Measurements from ENCODE around the gene KCNA4.
"Not testable (repeated sequence)": the region's sequence is repeated elsewhere in the genome, so short reads cannot be mapped to it uniquely, and the experiment has no call there.

KCNA4 gene
- 0 reads per million in 4 experiments for total RNA-seq

DNA sequence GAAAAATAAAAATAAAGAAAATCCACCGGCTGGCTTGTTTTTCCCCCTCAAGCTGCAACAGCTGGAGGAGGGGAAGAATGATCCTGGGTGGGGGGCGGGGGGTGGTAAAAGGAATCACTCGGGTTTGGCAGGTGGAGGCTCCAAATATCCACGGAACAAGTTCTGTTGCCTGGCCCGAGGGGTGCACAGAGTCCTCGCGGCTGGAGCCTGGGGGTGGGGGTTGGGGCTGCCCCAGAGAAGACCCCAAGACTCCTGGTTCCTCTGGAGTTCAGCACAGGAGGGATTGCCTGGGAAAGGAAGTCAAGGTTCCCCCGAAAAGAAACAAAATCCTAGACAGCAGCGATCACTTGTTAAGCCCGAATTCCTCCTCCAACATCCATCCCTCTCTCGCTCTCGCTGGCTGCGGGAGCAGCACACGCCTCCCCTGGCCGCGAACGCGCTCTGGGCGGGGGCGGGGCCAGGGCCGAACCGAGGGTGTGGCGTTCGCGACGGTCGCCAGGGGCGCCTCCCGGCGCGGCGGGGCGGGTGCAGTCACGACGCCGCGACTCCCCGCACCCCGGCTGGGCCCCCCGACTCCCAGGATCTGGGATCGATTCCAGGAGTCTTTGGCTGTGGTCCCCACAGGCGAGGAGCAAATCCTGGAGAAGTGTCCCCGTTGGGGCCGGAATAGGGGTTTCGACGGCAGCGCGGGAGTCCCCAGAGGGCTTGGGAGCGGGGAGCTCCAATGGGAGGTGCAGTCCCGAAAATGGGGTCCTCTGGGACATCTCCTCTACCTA, at the start of gene KCNA4:
TSS of gene KCNA4 (minus strand) at position 443 of the 776 bp plus-strand sequence. CDS start 4,352 bp downstream, outside the sequence.
- no peak for DNase-seq

DNA sequence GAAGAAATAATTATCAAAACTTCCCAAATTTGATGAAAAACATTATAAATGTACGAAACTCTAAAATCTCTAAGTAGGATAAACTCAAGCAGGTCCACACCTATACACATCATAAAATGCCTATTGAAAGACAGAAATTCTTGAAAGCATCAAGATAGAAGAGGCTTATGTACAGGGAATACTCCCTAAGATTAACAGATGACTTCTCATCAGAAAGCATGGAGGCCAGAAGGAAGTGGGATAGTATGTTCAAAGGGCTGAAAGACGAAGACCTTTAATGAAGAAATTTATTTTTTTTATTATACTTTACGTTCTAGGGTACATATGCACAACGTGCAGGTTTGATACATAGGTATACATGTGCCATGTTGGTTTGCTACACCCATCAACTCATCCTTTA, 45.3 kb upstream of the KCNA4 start:
- DNase-seq: no peak

DNA sequence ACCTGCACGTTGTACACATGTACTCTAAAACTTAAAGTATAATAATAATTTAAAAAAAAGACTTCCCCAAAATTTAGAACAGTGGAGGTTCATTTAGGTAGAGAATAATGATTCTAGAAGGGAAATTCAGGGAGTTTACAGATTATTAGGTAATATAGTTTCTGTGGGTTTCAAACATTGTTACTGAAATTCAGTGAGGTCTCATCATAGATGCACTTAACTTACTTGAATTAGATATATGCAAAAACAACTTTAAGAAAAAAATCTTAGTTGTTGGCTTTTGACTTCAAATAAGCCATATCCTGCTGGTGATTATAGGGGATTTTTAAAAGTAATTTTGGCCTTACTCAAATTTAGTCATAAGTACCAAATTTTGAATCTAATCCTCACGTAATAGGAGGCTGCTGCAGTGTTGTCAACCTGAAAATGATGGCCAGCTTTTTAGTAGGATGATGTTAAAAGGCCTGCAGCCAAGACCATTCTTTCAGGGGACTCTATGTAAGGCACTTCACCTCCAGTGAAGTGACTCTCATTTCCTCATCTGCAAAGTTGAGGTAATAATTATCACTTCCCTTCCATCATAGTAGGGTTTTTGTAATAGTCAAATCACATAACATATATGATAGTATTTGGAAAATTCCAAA, 42.5 kb upstream of the KCNA4 start:
- DNase-seq: no peak

DNA sequence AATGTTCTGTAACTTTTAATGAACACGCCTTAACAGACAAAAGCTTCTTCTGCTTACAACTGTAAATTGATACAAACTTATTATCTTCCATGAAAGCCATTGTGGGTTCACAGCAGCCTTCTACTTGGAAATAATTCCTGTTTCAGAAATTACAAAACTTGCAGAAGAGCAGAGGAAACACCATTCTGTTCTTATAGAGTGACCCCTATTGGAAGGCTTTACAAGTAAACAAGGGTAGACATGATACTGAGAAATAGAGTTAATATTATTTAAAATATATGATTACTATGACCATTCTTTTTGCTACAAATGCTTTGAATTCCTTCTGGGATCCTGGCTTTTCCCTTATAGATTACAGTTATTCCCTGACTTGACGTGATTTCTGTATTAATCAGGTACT, 32.4 kb upstream of the KCNA4 start:
- DNase-seq: no peak

DNA sequence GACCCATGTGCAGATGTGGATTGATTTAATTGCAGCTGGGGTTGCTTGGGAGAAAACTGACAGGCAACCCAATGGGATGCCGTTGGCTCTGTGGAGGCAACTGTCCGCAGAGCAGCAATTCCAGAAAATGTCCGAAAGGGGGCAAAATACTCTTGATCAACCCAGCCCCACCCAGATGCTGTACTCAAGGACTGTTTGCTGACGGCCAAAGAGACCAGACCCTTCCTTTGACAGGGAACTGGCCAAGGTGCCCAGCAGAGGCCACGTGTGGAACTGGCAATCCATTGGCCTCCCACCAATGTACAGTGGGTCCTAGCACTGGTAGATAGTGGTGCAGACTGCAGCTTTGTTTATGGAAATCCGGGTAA, 29.7 kb upstream of the KCNA4 start:
- no peak for DNase-seq

DNA sequence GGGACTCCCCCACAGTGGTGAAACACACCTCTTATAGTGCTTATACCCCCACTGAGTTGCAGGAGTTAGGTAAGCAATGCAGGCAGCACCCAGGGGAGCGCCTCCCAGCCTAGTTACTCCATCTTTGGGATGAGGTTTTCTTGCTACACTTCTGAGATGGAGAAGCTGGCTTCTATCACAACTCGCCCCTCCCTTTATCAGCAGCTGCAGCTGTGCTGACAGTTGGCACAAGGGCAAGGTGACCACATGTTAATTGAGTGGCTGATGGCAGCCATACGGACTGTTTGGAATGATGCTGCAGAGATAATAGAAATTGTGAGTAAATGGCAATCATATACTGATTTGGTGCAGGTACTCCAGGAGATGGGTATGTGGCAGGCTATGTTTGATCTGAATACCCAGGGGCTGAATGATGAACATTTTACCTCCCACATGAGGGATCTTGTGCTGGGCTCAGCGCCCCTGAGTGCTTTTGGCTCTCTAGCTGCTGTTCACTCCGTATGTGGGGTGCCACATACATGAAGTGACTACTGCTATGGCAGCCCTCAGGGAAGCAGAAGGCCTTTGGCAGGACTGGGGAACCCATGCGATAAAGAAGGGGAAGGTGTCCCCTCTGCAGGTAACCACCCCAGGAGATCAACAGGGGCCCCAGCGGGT, 29.2 kb upstream of the KCNA4 start:
- DNase-seq: no peak

DNA sequence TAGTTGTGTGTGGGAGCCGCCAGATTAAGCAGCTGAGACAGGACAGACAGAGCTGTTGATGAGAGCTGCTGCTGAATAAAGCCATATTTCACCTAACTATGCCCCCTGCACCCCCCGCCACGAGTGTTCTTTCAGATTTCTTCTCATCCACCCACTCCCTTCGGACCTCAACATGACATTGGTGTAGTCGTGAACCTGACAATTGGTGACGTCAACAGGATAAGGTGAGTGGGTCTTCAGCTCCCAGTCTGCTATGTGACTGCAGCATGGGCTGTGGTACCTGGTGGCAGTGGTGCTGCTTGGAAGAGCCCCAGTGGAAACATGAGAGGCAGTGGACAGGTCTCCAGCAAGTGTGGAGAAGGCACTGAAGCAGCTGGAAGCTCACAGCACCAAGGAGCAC, 28.3 kb upstream of the KCNA4 start:
- no peak for DNase-seq

DNA sequence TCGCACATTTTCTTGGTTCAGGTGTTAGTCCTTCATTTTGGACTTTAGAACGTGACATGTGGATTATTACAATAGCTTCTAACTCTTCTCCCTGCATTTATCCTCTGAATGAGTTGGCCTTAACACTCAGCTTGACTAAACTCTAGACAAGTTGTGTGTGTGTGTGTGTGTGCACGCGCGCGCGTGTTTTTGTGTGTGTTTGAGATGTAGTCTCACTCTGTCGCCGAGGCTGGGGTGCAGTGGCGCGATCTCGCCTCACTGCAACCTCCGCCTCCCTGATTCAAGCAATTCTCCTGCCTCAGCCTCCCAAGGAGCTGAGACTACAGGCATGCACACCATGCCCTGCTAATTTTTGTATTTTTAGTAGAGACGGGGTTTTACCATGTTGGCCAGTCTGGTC, 24.3 kb upstream of the KCNA4 start:
- no peak for DNase-seq

DNA sequence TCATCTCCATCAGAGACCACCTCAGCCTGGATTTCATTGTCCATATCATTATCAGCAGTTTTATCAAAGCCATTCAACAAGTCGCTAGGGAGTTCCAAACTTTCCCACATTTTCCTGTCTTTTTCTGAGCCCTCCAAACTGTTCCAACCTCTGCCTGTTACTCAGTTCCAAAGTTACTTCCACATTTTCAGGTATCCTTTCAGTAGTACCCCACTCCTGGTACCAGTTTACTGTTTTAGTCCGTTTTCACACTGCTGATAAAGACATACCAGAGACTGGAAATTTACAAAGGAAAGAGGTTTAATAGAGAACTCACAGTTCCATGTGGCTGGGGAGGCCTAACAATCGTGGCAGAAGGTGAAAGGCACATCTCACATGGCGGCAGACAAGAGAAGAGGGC, 17.9 kb upstream of the KCNA4 start:
- DNase-seq: not testable (repeated sequence)

DNA sequence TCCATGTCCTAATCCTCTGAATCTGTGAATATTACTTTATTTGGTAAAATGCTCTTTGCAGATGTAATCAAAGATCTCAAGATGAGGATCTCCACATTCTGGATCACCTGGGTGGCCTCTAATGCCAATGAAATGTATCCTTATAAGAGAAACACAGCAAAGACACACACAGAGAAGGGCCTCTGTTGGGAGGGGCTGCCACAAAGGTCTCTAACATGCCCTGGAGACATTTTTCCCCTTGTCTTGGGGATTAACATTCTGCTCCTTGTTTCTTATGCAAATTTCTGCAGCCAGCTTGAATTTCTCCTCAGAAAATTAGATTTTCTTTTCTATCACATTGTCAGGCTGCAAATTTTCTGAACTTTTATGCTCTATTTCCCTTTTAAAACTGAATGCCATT, 17.3 kb upstream of the KCNA4 start:
- DNase-seq: not testable (repeated sequence)

DNA sequence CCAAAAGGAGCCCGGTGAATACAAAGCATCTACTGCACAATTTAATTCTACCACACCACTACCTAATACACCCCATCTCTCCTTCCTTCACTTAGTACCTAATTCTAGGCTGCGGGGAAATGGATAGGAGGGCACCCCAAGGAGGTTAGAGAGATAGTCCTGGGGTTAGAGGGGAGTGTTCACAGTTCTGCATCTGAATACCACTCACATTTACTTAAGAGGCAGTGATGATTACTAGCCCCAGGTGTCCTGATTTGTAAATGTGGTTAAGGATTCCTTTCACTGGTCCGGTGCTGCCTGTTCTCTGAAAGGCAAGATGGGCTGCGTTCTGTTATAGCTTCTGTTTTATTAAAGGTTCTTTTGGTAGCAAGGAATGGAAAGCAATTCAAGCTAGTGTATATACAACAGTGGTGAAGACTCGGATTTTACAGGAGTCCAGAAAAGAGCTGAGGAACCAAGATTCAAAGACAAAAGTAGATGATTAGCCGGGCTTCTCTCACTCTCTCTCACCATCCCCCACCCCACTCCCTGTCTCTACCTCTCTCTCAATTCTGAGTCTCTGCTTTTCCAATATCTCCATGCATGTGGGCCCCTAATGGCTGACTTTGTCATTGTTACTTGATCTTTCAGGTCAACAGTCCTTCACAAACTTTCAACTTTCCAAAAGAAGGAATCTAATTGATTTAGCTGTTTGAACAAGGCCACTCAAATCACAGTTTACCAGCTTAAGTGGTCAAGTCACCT, 8.7 kb upstream of the KCNA4 start:
- no peak for DNase-seq

DNA sequence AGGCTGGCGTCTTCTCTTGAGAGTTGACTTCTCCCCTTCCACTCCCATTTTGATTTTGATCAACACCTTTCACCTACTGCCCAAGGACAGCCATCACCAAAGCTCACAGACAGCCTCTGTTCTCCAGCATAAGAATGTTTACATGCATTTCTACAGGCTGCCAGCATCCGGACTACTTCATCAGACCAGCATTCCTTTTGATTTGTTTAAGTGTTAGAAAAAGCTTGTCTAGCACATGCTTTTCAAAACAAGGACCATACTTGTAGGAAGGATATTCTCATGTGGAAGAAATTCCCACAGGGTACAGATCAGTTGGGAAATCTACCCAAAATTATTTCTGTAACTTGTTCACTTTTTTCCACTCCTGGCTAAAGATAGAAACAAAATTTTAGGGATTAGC, 6.2 kb upstream of the KCNA4 start:
- DNase-seq: no peak

DNA sequence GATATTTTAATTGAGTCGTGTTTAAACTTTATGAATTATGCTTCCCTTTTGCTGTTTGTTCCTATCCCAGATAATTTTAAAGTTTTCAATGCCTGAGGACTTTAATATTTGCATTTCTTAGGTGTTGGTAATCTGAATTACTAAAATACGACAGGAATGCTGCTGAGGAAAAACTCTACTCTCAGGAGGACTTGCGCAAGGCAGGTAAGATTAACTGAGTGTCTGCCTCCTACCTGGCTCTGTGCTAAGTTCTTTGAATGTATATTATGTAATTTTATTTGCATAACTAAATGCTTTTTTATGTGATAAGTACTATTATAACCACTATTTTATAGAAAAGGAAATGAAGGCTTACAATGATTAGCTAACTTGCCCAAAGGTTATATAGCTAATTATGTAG, 2.7 kb upstream of the KCNA4 start:
- no peak for DNase-seq

DNA sequence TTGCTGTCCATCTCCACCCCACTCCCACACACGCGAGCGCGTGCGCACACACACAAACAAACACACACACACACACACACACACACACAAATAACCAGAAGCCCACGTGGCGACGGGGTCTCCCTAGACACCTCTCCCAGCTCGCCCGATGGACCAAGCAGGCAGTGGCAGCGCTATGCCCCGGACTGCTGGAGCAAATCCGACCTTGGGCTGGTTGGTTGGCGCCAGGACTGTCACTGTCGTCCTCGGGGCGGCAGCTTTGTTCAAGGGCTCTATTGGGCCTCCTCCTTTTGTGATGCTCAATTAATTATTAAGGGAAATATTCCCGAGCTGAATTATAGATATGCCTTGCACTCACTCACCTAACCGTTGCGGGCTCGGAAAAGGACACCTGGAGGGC, 1.7 kb upstream of the KCNA4 start:
- DNase-seq: no peak

DNA sequence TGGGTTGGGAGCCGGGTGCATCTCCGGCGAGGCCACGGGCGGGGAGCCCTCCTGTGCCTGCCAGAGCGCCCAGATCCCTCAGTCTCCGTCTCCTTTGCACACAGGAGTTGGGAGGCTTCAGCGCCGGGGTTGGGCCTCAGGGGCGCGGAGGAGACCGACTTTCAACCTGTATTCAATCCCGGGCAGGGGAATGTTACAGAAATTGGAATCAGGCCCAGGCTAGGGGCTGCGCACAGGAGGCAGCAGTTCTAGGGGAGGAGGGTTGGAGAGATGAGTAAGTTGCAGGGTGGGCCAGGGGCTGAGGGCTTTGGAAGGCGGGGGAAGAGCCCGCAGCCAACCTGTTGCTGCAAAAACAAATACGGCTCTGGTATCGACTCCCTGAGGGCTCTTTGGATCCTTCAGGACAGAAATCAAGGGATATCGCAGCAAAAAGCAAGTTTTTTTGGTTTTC, 640 bp upstream of the KCNA4 start:
- no peak for DNase-seq

DNA sequence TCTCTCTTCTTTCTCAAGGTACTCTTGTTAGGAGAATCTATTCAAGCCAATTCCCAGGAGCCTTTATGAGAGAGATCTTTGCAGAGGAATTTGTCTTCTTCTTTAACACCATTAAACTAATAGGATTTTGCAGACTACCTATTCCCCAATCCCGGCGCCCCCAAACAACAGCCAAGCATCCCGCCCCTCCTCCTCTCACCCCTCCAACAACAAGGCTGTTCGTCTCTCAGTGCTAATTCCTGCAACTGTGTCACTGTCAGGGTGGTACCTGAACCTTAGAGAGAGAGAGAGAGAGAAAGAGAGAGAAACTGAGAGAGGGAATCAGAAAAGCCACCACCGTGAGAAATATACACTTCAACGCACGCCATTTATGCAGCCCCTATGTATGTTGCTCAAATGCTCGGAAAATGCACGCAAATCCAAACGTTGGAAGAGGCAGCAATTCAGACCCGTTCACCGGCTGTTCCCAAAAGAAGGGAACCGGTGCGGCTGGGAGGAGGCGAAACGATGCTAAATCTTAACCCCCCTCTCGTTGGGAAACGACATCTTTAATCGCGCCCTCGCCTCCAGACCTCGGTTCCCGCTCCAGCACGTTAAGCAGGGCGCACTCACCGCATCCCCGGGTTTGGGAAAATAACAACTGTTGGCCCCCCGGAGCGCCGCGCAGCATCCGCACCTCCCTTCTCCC, 961 bp downstream of the KCNA4 start:
- no peak for DNase-seq

DNA sequence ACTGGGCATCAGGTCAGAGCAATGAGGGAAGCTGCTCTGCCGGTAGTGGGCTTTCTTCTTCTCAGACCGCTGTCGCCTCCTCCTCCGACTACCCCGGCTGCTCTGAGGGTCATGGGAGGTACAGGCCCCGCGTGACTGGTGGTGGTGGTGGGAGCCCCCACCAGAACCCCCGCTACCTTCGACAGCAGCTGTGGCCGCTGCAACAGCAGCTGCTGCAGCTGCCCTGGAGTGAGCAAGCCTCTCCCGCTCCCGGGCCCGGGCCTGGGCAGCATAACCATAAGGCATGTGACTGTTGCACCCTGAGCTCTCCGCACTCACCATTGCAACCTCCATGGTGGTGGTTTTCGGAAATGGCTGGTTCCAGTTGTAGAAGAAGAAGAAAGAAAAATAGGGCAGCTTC, 4.5 kb downstream of the KCNA4 start:
- DNase-seq: no peak

DNA sequence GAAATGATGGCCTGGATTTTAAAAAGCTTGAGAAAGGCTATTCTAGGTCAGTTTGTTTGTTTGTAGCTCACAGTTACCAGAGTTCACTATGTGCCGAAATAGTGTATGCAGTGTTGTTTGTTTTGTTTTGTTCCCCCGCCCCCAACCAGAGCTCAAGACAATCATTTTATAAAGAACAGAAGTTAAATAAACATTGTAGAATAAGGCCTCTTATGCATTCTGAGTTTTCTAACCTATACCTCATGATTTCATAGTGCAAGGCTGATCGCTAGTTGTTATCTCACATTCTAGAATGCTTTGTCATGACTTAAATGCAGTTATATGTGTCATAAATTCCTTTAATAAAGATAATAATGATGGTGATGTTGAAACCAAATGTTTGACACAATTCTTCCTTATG, 7.8 kb downstream of the KCNA4 start:
- DNase-seq: no peak

DNA sequence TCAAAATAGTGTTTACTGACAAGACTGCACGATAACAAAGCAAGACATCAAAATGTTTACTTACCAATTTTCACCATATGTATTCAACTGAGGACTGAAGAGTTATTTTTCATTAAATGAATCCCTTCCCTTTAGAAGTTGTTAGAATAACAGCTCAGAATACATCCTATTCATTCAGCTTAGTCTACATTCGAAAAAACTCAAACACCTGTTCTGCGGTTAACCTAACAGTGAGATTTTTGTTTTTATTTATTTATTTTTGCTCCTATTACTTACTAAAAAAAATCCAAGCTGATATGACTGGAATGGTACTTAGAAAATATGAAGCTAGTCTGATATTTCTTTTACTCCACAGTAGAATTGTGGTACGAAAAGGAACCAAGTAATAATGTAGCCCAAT, 10.0 kb downstream of the KCNA4 start:
- DNase-seq: no peak

DNA sequence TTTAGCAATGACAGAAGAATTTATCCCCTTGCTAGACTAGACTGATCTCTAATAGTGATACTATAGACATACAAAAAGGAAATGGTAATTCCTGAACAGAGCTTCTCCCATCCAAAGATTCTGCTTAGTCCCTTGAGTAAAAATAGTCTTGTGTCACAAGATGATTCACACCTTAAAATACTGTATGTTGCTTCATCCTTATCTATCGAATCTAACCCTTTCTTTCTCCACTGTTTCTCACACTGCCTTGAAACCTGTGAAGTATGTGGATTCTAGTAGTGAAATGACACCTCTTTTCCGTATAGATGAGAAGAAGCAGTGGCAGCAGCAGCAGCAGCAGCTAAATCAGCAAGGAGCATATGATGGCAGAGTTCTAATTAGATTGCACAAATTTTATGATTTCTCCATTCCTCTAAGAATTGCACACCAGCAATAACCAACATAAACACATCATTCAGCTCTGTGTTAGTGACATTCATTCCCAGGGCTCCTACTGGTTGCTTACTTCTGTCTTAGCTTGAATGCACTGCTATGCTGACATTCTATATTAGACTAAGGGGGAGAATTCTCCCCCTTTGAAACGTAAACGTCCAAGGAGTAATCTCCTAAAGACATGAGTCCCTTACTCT, 14.6 kb downstream of the KCNA4 start:
- DNase-seq: no peak

DNA sequence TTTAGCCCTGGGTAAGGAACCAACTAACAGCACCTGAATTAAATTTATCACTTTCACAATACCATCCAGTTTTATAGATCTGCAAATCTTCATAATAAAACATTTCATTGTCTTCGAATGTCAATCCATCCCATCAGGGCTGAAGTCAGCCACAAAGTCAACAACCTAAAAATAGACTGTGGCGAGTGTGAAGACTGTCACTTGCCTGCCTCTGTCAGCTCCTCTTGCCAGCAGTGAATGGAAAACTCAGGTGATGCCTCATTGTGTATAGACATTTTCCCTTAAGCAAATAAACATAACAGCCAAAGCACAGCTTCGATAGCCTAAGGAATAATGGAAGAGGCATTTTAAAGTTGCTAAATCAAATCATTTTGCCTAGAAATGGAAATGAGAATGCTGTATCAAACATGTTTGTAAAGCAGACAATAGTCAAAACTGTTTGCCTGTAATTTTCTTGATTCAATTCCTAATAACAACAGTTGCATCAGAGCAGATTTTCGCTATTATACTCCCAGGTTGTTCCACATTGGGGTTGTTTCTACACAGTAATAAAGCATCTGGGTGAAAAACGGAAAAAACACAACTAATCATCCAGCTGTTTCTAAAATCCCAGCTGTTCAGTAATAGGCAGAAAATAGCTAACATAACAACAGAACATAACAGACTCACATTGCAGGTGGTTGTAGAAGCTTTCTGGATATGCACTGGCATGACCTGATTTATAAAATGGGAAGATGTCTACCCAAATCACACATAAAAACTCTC, 15.7 kb downstream of the KCNA4 start:
- DNase-seq: no peak
